Suprapubic skin (tissue), 4 donors: Measurements from ENCODE around the gene CEP192.

Source experiments
- POLR2A ChIP-seq, 2 donors: fragments of 450-650 bp; IDR thresholded peaks; one replicate each; pipeline ENCODE4 v1.6.1; 2017; ENCODE audit warnings: antibody characterized with exemption in 2 of 2, mild to moderate bottlenecking in 2 of 2, moderate library complexity in 2 of 2
- POLR2AphosphoS5 ChIP-seq, 3 donors: sonication (generic); formaldehyde crosslinking; IDR thresholded peaks; one replicate each; pipeline ENCODE4 v1.6.1; 2017; ENCODE audit warnings: antibody characterized with exemption in 3 of 3
- TF ChIP-seq, protein P1 (sequence below), 2 donors: fragments of 200-600 bp in 1 of 2; fragments of 450-650 bp in 1 of 2; sonication (generic) in 1 of 2; IDR thresholded peaks; one replicate each; pipeline ENCODE4 v1.5.1; 2016 to 2019; ENCODE audit warnings: antibody characterized with exemption in 2 of 2, mild to moderate bottlenecking in 1 of 2, moderate library complexity in 1 of 2

DNA sequence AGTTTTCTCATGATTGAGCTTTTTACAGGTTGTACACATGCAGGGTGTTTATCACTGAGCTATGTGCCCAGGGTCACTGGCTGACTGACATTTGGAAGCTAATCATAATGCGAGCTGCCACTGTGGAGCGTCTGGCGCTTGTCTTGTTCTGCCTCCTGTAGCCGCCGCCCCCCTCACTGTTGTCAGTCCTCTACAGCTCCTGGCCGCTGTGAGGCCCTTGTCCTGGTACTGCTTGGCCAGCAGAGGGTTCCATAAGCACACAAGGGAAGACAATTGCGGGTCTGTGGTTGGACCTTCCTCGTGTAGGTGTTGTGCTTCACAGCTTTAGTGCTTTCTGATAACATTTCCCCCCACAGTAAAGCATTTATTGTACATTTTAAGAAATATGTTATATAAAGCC is 121.8 kb downstream of the CEP192 start:
- TF ChIP-seq, protein P1, sequence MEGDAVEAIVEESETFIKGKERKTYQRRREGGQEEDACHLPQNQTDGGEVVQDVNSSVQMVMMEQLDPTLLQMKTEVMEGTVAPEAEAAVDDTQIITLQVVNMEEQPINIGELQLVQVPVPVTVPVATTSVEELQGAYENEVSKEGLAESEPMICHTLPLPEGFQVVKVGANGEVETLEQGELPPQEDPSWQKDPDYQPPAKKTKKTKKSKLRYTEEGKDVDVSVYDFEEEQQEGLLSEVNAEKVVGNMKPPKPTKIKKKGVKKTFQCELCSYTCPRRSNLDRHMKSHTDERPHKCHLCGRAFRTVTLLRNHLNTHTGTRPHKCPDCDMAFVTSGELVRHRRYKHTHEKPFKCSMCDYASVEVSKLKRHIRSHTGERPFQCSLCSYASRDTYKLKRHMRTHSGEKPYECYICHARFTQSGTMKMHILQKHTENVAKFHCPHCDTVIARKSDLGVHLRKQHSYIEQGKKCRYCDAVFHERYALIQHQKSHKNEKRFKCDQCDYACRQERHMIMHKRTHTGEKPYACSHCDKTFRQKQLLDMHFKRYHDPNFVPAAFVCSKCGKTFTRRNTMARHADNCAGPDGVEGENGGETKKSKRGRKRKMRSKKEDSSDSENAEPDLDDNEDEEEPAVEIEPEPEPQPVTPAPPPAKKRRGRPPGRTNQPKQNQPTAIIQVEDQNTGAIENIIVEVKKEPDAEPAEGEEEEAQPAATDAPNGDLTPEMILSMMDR (IDR thresholded peaks at IDR 0.05) = no peak
- TF ChIP-seq POLR2AphosphoS5 (IDR thresholded peaks at IDR 0.05) (no peak), POLR2A (IDR thresholded peaks at IDR 0.05) (no peak)
